ENCODE data around the gene ATRN.
"Not testable (repeated sequence)": the region's sequence is repeated elsewhere in the genome, so short reads cannot be mapped to it uniquely, and the experiment has no call there.

GRCh38 chr20:3477003-3477860, 6.4 kb downstream of the ATRN start:
- TF ChIP-seq, protein P1, sequence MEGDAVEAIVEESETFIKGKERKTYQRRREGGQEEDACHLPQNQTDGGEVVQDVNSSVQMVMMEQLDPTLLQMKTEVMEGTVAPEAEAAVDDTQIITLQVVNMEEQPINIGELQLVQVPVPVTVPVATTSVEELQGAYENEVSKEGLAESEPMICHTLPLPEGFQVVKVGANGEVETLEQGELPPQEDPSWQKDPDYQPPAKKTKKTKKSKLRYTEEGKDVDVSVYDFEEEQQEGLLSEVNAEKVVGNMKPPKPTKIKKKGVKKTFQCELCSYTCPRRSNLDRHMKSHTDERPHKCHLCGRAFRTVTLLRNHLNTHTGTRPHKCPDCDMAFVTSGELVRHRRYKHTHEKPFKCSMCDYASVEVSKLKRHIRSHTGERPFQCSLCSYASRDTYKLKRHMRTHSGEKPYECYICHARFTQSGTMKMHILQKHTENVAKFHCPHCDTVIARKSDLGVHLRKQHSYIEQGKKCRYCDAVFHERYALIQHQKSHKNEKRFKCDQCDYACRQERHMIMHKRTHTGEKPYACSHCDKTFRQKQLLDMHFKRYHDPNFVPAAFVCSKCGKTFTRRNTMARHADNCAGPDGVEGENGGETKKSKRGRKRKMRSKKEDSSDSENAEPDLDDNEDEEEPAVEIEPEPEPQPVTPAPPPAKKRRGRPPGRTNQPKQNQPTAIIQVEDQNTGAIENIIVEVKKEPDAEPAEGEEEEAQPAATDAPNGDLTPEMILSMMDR (IDR thresholded peaks at IDR 0.05 in 4 of 5, conservative IDR thresholded peaks at IDR 0.05 in 1 of 5) = not testable (repeated sequence)
- TF ChIP-seq POLR2A (IDR thresholded peaks at IDR 0.05) = not testable (repeated sequence)
